GM18861 (cell line): ENCODE measurements around the gene EPB41L1.

Experiments
- ATAC-seq: cut with Tn5 transposase; IDR thresholded peaks from one replicate; pipeline ENCODE4 v1.9.1; 2021; ENCODE audit not compliant: unreplicated experiment

Gene EPB41L1

DNA sequence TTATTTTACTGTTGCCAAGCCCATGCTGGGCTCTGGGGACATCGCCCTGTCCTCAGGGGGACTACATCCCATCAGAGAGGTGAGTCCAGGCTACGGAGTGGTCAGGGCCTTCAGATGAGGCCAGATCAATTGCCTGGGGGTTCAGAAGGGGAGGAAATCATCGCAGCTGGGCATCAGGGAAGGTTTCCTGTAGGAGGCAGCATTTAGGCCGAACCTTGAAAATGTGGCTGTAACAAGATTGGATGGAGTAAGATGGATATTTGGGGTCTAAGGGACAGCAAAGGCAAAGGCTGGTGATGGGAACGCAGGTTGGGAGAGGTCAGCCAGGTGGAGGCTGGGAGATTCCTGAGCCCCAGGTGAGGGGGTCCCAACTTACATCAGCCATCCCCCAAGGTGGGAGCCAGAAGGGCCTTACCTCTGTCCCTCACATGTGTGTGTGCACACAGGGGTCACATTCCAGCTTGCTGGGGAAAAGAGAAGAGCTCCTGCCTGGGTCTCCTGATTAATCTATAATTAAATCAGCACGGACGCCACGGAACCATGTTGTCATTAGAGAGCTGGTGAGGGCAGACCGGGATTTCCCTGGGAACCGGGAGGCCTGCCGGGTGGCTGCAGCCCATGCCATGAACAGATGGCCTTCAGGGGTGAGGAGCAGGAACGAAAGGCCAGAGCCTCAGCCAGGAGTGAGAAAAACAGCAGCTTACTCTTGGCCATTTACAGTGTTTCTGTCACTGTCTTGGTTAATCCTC, 121.1 kb downstream of the EPB41L1 start:
- ATAC-seq: no peak

DNA sequence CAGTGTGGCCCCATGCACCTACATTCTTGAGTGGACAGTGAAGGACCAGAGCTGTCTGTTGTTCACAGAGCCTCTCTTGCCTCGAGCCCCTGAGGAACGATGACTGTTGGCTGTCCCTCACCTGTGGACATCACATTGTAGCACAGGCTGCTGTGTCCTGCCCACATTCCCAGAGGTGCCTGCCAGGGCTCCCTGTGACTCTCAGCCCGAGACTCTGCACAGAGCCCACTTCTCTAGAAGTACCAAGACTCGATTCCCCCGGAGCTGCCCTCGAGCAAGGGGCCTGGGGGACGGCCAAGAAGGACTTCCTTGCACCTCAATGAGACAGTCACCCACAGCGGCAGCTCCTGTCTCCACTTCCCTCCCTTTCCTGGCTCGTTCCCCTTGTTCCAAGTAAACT, 123.0 kb downstream of the EPB41L1 start:
- ATAC-seq: no peak

DNA sequence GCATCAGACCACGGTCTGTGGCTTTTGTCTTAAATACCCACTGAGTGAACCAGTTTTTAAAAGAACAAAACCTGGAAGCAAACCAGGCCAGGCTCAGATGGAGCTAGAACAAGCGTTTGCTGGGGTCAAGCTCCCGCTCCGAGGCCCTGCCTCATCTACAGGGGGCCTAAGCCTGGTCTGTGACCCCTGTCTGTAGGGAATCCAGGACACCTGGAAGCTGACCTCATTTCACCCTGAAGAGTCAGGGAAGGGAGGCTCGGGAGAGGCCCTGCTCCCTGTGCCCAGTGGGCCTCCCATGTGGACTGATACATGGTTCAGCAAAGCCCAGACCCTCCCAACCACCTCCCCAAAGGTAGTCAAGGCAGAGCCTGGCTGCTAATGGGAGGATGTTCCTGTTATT, 124.8 kb downstream of the EPB41L1 start:
- no peak for ATAC-seq

DNA sequence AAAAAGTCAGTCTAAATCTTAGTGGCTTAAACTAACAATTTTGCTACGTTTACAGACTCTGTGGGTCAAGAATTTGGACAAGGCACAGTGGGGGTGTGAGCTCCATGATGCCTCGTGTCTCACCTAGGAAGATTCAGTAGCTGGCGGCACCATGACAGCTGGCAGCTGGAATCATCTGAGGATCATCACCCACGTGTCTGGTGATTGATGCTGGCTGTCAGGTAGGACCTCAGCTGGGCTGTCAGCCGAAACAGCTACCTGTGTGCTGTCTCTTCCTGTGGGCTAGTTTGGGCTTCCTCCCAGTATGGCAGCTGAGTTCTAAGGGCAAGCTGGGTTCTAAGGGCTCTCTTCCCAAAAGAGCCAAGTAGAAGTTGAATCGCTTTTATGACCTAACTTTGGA, 125.2 kb downstream of the EPB41L1 start:
- ATAC-seq: no peak

DNA sequence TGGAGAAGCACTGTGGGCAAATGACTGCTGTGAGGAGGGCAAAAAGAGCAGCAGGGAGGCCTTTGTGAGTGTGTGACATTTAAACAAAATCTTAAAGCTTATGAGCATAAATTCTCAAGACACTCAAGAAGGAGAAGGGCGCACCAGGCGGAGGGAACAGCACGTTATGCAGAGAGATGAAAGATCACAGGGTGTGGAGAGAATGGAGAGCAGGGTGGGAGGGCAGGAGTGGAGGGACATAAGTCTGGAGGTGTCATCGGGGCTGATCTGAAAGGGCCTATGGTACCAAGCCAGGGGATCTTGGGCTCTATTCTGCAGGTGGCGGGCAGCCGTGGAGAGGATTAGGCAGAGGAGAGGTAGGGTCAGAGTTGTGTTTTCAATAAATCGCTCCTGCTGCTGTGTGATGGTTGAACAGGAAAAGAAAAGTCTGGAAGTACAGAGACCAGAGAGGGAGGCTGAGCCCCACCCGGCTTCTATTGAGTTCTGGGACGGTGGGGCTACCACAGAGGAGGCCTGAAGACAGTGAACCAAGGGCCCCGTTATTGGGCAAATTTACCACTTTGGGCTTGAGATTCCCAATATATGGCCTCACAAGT, 127.3 kb downstream of the EPB41L1 start:
- no peak for ATAC-seq
